ENCODE measurements around the gene NSUN2.
"Not testable (repeated sequence)": the region's sequence is repeated elsewhere in the genome, so short reads cannot be mapped to it uniquely, and the experiment has no call there.

The NSUN2 gene

DNA sequence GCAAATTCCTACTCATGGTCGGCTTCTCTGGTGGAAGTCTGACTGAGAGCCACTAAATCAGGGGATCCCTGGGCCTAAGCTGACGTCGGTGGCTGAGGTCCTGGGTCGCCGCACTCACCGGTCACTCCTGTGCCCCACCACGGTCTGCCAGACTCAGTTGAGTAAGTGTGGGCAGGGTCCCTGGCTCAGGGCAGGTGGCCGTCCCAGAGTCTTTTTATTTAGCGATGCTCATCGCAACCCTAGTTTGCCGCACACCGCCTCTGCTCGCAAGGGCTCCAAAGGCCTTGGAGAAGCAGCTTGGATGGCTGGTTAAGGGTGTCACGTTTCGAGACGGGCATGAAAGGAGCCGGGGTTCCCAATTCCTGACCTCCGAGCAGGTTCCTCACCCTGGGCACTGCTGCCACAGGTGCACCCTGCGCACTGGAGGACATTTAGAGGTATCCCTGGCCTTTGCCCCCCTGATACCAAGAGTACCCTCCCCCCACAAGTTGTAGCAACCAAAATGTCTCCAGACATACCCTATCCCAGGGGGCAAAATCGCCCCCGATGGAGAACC is 59.9 kb downstream of the NSUN2 start:
- no peak for DNase-seq
- TF ChIP-seq, protein P1, sequence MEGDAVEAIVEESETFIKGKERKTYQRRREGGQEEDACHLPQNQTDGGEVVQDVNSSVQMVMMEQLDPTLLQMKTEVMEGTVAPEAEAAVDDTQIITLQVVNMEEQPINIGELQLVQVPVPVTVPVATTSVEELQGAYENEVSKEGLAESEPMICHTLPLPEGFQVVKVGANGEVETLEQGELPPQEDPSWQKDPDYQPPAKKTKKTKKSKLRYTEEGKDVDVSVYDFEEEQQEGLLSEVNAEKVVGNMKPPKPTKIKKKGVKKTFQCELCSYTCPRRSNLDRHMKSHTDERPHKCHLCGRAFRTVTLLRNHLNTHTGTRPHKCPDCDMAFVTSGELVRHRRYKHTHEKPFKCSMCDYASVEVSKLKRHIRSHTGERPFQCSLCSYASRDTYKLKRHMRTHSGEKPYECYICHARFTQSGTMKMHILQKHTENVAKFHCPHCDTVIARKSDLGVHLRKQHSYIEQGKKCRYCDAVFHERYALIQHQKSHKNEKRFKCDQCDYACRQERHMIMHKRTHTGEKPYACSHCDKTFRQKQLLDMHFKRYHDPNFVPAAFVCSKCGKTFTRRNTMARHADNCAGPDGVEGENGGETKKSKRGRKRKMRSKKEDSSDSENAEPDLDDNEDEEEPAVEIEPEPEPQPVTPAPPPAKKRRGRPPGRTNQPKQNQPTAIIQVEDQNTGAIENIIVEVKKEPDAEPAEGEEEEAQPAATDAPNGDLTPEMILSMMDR (IDR thresholded peaks at IDR 0.05; ENCODE audit: low read depth, low read length), result no peak
- Histone ChIP-seq H3K36me3 (no peaks in the 10 kb centered on the region), H3K27me3 (no peaks in the 10 kb centered on the region), H3K9me3 (no peaks in the 10 kb centered on the region), H3K4me3 (ENCODE audit: low read depth, low read length) (no peak overlapping the region), H3K4me1 (no peaks in the 10 kb centered on the region; the same call in 1 of the 2 replicates)

DNA sequence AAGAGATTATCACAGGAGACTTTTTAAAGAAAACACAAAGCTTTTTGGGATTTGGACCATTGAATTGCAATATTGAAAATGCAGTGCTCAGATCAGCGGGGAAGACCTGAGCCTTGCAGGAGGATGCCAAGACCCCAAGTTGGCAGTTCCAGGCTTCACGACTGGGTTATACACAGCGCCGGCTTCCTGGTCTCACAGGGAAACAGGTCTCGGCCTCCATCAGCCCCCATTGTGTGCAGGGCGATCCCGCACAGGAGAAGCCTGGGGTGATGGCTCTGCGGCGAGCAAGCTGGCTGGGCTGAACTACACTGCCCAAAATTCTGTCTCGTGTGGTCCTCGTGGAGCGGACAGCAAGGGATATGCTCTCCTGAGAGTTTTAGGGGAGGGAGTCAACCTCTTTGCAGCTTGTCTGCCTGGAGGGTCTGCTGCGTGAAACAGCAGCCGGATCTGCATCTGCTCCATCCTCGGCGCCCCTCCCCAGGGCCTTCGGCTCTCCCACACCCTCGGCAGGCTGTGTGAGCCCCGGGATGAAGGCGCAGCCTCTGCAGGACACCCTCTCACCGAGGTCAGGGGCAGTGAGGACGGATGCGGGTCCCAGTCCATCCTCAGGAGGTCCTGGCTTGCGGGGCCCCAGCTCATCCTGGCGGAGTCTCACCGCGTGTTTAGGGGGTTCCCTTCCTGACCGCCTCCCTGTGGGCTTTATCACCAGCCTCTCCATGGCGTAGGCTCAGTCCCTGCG is 60.6 kb downstream of the NSUN2 start:
- H3K27me3 ChIP-seq, result no peaks in the 10 kb centered on the region
- DNase-seq, result no peak
- TF ChIP-seq, protein P1 (IDR thresholded peaks at IDR 0.05; ENCODE audit: low read depth, low read length), result no peak
- no peak overlapping the region for H3K4me3 ChIP-seq (ENCODE audit: low read depth, low read length)
- no peaks in the 10 kb centered on the region; the same call in 1 of the 2 replicates for H3K4me1 ChIP-seq
- no peaks in the 10 kb centered on the region for H3K36me3 ChIP-seq
- no peaks in the 10 kb centered on the region for H3K9me3 ChIP-seq

DNA sequence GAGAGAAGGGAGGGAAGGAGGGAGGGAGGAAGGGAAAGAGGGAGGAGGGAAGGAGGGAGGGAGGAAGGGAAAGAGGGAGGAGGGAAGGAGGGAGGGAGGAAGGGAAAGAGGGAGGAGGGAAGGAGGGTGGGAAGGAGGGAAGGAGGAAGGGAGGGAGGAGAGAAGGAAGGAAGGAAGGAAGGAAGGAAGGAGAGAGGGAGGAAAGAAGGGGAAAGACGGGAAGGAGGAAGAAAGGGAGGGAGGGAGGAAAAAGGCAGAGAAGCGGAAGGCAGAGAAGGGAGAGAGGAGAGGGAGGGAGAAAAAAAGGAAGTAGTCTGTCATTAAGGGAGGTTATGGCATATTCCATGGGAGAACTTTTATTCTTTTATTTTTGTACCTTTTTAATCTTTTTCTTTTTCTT is 61.2 kb downstream of the NSUN2 start:
- H3K27me3 ChIP-seq; H3K9me3 ChIP-seq; H3K4me3 ChIP-seq (ENCODE audit: low read depth, low read length); DNase-seq; H3K4me1 ChIP-seq; H3K36me3 ChIP-seq: not testable (repeated sequence)

- no peaks in the 10 kb centered on the region for H3K9me3 ChIP-seq
- DNase-seq, result no peak
- H3K36me3 ChIP-seq, result no peaks in the 10 kb centered on the region
- H3K4me3 ChIP-seq (ENCODE audit: low read depth, low read length), result no peak overlapping the region
- H3K4me1 ChIP-seq, result peaks cover 3% of the 10 kb centered on the region
- TF ChIP-seq, protein P1 (IDR thresholded peaks at IDR 0.05; ENCODE audit: low read depth, low read length), result no peak
- H3K27me3 ChIP-seq, result no peaks in the 10 kb centered on the region
These were observed 62.3 kb downstream of the NSUN2 start for GRCh38 chr5:6570530-6570929.

- no peak for DNase-seq
- Histone ChIP-seq H3K36me3 (no peaks in the 10 kb centered on the region), H3K4me1 (peaks cover 5% of the 10 kb centered on the region), H3K4me3 (ENCODE audit: low read depth, low read length) (no peak overlapping the region), H3K9me3 (no peaks in the 10 kb centered on the region), H3K27me3 (no peaks in the 10 kb centered on the region)
- TF ChIP-seq, protein P1 (IDR thresholded peaks at IDR 0.05; ENCODE audit: low read depth, low read length), result no peak
These were observed 64.0 kb downstream of the NSUN2 start for GRCh38 chr5:6568889-6569288.

DNA sequence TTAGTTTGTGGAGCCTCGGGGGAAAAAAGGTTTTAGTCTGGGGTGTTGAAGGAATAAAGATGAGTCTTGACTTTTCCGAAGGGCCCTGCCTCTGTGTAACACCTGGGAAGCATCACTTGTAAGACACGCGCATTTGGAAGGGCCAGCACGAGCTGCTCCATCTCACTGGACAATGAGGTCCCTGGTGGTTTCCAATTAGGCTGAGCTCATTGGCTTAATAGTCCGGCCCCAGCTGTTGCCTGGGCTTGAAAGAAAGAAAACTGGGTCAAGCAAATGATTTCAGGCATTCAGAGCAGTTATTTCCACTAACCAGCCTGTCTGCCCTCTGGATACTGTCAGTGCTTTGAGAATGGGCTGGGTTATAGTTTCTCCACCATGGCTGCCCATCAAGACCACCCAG is 64.5 kb downstream of the NSUN2 start:
- Histone ChIP-seq H3K36me3 (no peaks in the 10 kb centered on the region), H3K9me3 (no peaks in the 10 kb centered on the region), H3K4me1 (peaks cover 5% of the 10 kb centered on the region), H3K4me3 (ENCODE audit: low read depth, low read length) (no peak overlapping the region), H3K27me3 (0 out of 2 replicates have a peak, but pooled peaks cover 3% of the 10 kb centered on the region)
- DNase-seq, result no peak
- TF ChIP-seq, protein P1 (IDR thresholded peaks at IDR 0.05; ENCODE audit: low read depth, low read length), result no peak

Measured in BE2C (cell line).